Activated T-cell treated with anti-CD3 and anti-CD28 coated beads, Interleukin-2, amount 50 U/mL, for 1 hour (primary cell): Measurements from ENCODE around the gene SLC34A1.
"Not testable (repeated sequence)": the region's sequence is repeated elsewhere in the genome, so short reads cannot be mapped to it uniquely, and the experiment has no call there.

Experiments used
- DNase-seq: peaks from one replicate; pipeline ENCODE4 v3.0.0-alpha.2; 2020

The SLC34A1 gene

GRCh38 chr5:177355162-177355867 lies 28.9 kb upstream of the SLC34A1 start:
- DNase-seq: no peak

- DNase-seq: no peak
These were observed 28.4 kb upstream of the SLC34A1 start for GRCh38 chr5:177355868-177356168.

- DNase-seq: no peak
These were observed 27.5 kb upstream of the SLC34A1 start for GRCh38 chr5:177356746-177357145.

- DNase-seq: no peak
These were observed 27.1 kb upstream of the SLC34A1 start for GRCh38 chr5:177357146-177357458.

GRCh38 chr5:177357459-177358351 lies 26.5 kb upstream of the SLC34A1 start, which contains the start of gene RGS14:
TSS of gene RGS14 (plus strand) at chr5:177357924. CDS start at chr5:177358025, 101 bp downstream.
- DNase-seq: peak; percentile 71

- no peak for DNase-seq
These were observed 25.8 kb upstream of the SLC34A1 start for GRCh38 chr5:177358370-177358819.

GRCh38 chr5:177359451-177359851 lies 24.8 kb upstream of the SLC34A1 start:
- no peak for DNase-seq

GRCh38 chr5:177359860-177360259 lies 24.4 kb upstream of the SLC34A1 start:
- DNase-seq: no peak

- not testable (repeated sequence) for DNase-seq
These were observed 23.5 kb upstream of the SLC34A1 start for GRCh38 chr5:177360740-177361139.

- DNase-seq: no peak
These were observed 22.6 kb upstream of the SLC34A1 start for GRCh38 chr5:177361418-177362291.

GRCh38 chr5:177362292-177362609 lies 22.0 kb upstream of the SLC34A1 start:
- no peak for DNase-seq

- DNase-seq: peak; percentile 75
These were observed 21.4 kb upstream of the SLC34A1 start for GRCh38 chr5:177362610-177363507.

- no peak for DNase-seq
These were observed 20.7 kb upstream of the SLC34A1 start for GRCh38 chr5:177363565-177363964.

- no peak for DNase-seq
These were observed 19.9 kb upstream of the SLC34A1 start for GRCh38 chr5:177364159-177364962.

- DNase-seq: no peak
These were observed 18.2 kb upstream of the SLC34A1 start for GRCh38 chr5:177365845-177366527.

- no peak for DNase-seq
These were observed 17.5 kb upstream of the SLC34A1 start for GRCh38 chr5:177366528-177367322.

- no peak for DNase-seq
These were observed 16.8 kb upstream of the SLC34A1 start for GRCh38 chr5:177367323-177367848.

GRCh38 chr5:177367981-177368868 lies 16.0 kb upstream of the SLC34A1 start:
- DNase-seq: no peak
